ENCODE measurements around the gene ADAM23. TPM values are rescaled to one million over a fixed set of nuclear protein-coding genes. Genes with fewer than 3 reads are reported as not detected.

Gene ADAM23
- total RNA-seq, 4 donors from 2014 or later, result 0.12 to 0.39 TPM; not detected in 2

DNA sequence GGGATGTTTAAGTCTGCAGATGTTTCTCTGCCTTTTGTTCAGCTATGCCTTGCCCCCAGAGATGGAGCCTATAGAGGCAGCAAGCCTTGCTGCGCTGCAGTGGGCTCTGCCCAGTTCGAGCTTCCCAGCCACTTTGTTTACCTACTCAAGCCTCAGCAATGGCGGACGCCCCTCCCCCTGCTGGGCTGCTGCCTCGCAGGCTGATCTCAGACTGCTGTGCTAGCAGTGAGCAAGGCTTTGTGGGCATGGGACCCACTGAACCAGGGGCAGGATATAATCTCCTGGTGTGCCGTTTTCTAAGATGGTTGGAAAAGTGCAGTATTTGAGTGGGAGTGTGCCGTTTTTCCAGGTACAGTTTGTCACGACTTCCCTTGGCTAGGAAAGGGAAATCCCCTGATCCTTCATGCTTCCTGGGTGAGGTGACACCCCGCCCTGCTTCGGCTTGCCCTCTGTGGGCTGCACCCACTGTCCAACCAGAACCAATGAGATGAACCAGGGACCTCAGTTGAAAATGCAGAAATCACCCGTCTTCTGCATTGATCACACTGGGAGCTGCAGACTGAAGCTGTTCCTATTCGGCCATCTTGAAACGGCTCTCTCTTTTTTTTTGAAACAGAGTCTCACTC lies 27.6 kb upstream of the ADAM23 start:
- DNase-seq (ENCODE audit: low spot score in 2 of 2), result no peak
- WGBS, 2 donors, result 77 to 91% methylated on average over 13 of the region's 13 CpGs
- intact Hi-C loops (cut with DNase I; ENCODE audit: low total_unique reads), result no loop called here
- TF ChIP-seq, protein P1, sequence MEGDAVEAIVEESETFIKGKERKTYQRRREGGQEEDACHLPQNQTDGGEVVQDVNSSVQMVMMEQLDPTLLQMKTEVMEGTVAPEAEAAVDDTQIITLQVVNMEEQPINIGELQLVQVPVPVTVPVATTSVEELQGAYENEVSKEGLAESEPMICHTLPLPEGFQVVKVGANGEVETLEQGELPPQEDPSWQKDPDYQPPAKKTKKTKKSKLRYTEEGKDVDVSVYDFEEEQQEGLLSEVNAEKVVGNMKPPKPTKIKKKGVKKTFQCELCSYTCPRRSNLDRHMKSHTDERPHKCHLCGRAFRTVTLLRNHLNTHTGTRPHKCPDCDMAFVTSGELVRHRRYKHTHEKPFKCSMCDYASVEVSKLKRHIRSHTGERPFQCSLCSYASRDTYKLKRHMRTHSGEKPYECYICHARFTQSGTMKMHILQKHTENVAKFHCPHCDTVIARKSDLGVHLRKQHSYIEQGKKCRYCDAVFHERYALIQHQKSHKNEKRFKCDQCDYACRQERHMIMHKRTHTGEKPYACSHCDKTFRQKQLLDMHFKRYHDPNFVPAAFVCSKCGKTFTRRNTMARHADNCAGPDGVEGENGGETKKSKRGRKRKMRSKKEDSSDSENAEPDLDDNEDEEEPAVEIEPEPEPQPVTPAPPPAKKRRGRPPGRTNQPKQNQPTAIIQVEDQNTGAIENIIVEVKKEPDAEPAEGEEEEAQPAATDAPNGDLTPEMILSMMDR (IDR thresholded peaks at IDR 0.05), result no peak
- TF ChIP-seq POLR2A (IDR thresholded peaks at IDR 0.05), result no peak
- H3K4me3 ChIP-seq (ENCODE audit: low read depth, poor library complexity, severe bottlenecking), result no peak overlapping the region

DNA sequence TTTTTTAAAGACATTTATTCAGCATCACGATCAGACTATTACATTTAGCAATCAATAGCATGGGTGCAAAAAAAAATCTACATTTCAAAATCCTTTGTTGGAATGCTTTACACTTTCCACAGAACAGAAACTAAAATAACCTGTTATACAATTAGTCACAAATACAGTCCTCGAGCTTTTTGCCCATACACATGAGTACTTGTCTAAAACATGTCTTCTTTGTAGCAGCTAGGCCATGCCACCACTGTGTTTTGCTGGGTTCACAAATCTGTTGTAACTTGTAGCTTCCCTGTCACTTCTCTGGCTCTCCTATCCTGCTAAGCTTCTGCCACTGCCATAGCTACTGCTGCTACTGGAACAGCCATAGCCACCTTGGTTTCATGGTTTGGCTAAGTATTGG lies 24.4 kb upstream of the ADAM23 start:
- TF ChIP-seq POLR2A (IDR thresholded peaks at IDR 0.05), result no peak
- TF ChIP-seq, protein P1 (IDR thresholded peaks at IDR 0.05), result no peak
- H3K4me3 ChIP-seq (ENCODE audit: low read depth, poor library complexity, severe bottlenecking), result no peak overlapping the region
- no peak for DNase-seq (ENCODE audit: low spot score in 2 of 2)
- intact Hi-C loops (cut with DNase I; ENCODE audit: low total_unique reads), result no loop called here
- 40 to 64% methylated on average over 2 of the region's 2 CpGs for WGBS, 2 donors

DNA sequence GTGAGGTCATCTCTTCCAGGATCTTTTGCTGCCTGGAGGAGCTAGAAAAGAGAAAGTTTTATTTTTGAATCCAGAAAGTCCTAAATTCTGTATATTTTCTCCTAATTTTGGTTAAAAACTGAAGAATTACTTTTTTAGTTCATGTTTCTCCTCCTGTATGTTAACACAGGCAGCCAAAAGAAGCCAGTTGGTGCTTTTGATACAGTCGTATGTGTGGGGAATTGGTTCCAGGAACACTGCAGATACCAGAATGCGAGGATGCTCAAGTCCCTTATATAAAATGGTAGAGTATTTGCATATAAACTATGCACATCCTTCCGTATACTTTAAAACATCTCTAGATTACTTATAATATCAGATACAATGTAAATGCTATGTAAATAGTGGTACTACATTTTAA lies 22.6 kb upstream of the ADAM23 start:
- no peak overlapping the region for H3K4me3 ChIP-seq (ENCODE audit: low read depth, poor library complexity, severe bottlenecking)
- no peak for DNase-seq (ENCODE audit: low spot score in 2 of 2)
- 87% methylated on average over 3 of the region's 3 CpGs for WGBS, 2 donors
- intact Hi-C loops (cut with DNase I; ENCODE audit: low total_unique reads), result no loop called here
- TF ChIP-seq POLR2A (IDR thresholded peaks at IDR 0.05), result no peak
- TF ChIP-seq, protein P1 (IDR thresholded peaks at IDR 0.05), result no peak

DNA sequence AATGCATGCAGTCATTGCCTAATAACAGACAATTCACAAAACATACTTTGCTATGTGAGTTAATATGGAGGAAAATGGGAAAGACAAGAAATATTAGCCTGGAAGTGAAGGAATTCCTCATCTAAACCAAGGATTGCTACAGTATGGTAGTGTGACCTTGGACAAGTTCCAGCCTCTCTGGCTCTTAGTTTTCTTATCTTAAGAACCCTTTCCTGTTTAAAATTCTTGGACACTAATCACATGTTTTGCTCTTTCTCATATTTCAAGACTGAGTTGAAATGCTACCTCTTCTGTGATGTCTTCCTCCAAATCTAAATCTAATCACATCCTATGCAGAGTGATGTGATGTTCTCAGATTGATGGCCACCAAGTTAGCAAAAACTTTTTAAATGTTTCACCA lies 20.8 kb upstream of the ADAM23 start:
- no peak overlapping the region for H3K4me3 ChIP-seq (ENCODE audit: low read depth, poor library complexity, severe bottlenecking)
- TF ChIP-seq, protein P1 (IDR thresholded peaks at IDR 0.05), result no peak
- TF ChIP-seq POLR2A (IDR thresholded peaks at IDR 0.05), result no peak
- DNase-seq (ENCODE audit: low spot score in 2 of 2), result no peak
- intact Hi-C loops (cut with DNase I; ENCODE audit: low total_unique reads), result no loop called here

DNA sequence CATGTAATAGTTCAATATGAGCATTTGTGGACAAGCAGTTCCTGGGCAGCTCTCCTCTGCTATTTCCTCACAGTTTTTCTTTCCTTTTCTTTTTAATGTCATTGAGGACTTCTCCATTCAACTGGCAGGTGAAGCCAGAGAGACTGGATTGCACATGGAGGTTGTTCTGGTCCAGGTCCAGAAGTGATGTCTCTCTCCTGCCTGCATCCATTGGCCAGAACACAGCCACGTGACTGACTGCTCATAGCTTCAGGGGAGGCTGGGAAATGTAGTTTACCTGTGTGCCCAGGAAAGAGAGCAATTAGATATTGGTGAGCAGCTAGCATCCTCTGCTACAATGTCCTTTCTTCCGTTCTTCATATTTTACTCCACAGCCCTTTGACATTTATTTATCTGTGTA lies 20.2 kb upstream of the ADAM23 start:
- DNase-seq (ENCODE audit: low spot score in 2 of 2), result no peak
- TF ChIP-seq POLR2A (IDR thresholded peaks at IDR 0.05), result no peak
- TF ChIP-seq, protein P1 (IDR thresholded peaks at IDR 0.05), result no peak
- intact Hi-C loops (cut with DNase I; ENCODE audit: low total_unique reads), result no loop called here
- no peak overlapping the region for H3K4me3 ChIP-seq (ENCODE audit: low read depth, poor library complexity, severe bottlenecking)
- WGBS, 2 donors, result 48 to 56% methylated on average over 2 of the region's 2 CpGs

DNA sequence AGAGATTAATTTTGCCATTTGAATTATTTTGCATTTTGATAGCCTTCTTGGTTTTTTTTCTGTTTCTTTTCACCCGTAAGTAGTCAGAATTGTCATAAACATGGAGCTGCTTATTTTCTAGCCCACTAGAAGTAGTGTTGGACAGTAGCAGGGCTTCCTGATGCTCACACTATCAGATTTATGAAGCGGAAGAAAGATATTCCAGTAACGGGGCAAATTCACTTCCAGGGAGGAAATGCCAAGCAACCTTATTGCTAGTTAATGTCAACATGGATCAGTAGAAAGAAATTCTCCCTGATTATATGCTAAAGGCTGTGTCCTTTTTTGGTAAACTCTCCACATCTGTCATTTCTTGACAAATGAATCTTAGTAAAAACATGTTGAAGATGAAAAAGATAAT lies 19.2 kb upstream of the ADAM23 start:
- intact Hi-C loops (cut with DNase I; ENCODE audit: low total_unique reads), result no loop called here
- TF ChIP-seq POLR2A (IDR thresholded peaks at IDR 0.05), result no peak
- TF ChIP-seq, protein P1 (IDR thresholded peaks at IDR 0.05), result no peak
- DNase-seq (ENCODE audit: low spot score in 2 of 2), result no peak
- H3K4me3 ChIP-seq (ENCODE audit: low read depth, poor library complexity, severe bottlenecking), result no peak overlapping the region
- 24 to 42% methylated on average over 3 of the region's 3 CpGs for WGBS, 2 donors

Data from lower leg skin (tissue), 4 donors.